ENCODE measurements around the gene HAUS7.

The HAUS7 gene

GRCh38 chrX:153495362-153495751, 25.0 kb upstream of the HAUS7 start:
- no peak overlapping the region for H3K4me2 ChIP-seq
- H3K27ac ChIP-seq = no peak overlapping the region
- H2AFZ ChIP-seq (ENCODE audit: low read depth) = no peak overlapping the region
- H3K4me3 ChIP-seq (IDR thresholded peaks at IDR 0.05; ENCODE audit: insufficient read depth, low read depth, low read length) = no peak overlapping the region
- TF ChIP-seq, protein P1, sequence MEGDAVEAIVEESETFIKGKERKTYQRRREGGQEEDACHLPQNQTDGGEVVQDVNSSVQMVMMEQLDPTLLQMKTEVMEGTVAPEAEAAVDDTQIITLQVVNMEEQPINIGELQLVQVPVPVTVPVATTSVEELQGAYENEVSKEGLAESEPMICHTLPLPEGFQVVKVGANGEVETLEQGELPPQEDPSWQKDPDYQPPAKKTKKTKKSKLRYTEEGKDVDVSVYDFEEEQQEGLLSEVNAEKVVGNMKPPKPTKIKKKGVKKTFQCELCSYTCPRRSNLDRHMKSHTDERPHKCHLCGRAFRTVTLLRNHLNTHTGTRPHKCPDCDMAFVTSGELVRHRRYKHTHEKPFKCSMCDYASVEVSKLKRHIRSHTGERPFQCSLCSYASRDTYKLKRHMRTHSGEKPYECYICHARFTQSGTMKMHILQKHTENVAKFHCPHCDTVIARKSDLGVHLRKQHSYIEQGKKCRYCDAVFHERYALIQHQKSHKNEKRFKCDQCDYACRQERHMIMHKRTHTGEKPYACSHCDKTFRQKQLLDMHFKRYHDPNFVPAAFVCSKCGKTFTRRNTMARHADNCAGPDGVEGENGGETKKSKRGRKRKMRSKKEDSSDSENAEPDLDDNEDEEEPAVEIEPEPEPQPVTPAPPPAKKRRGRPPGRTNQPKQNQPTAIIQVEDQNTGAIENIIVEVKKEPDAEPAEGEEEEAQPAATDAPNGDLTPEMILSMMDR (conservative IDR thresholded peaks at IDR 0.05; ENCODE audit: low read depth, low read length) = no peak
- H3K79me2 ChIP-seq (ENCODE audit: insufficient read depth, low read depth) = no peaks in the 10 kb centered on the region
- no peak overlapping the region for H3K9ac ChIP-seq
- H3K27me3 ChIP-seq (ENCODE audit: insufficient read depth, low read depth) = peaks cover 16% of the 10 kb centered on the region; the same call in 1 of the 2 replicates
- H3K4me1 ChIP-seq (ENCODE audit: low read depth, poor library complexity, severe bottlenecking) = no peaks in the 10 kb centered on the region
- no peaks in the 10 kb centered on the region for H4K20me1 ChIP-seq (ENCODE audit: insufficient read depth)
- no peaks in the 10 kb centered on the region for H3K36me3 ChIP-seq (ENCODE audit: insufficient read depth)

GRCh38 chrX:153494541-153495361, 24.4 kb upstream of the HAUS7 start, which contains the start of gene BGN:
TSS of gene BGN (plus strand) at chrX:153494980. CDS start at chrX:153504632, 9,652 bp downstream.
- TF ChIP-seq, protein P1 (conservative IDR thresholded peaks at IDR 0.05; ENCODE audit: low read depth, low read length) = no peak
- no peaks in the 10 kb centered on the region for H4K20me1 ChIP-seq (ENCODE audit: insufficient read depth)
- H3K4me1 ChIP-seq (ENCODE audit: low read depth, poor library complexity, severe bottlenecking) = no peaks in the 10 kb centered on the region
- no peak within 1 kb of the TSS for H2AFZ ChIP-seq (ENCODE audit: low read depth)
- H3K79me2 ChIP-seq (ENCODE audit: insufficient read depth, low read depth) = no peaks in the 10 kb centered on the region
- H3K4me3 ChIP-seq (IDR thresholded peaks at IDR 0.05; ENCODE audit: insufficient read depth, low read depth, low read length) = no peak within 1 kb of the TSS
- no peak within 1 kb of the TSS for H3K9ac ChIP-seq
- H3K27me3 ChIP-seq (ENCODE audit: insufficient read depth, low read depth) = peaks cover 15% of the 10 kb centered on the region; the same call in 1 of the 2 replicates
- H3K4me2 ChIP-seq = no peak within 1 kb of the TSS
- no peak within 1 kb of the TSS for H3K27ac ChIP-seq
- no peaks in the 10 kb centered on the region for H3K36me3 ChIP-seq (ENCODE audit: insufficient read depth)

- TF ChIP-seq, protein P1 (conservative IDR thresholded peaks at IDR 0.05; ENCODE audit: low read depth, low read length) = no peak
- Histone ChIP-seq H3K4me1 (ENCODE audit: low read depth, poor library complexity, severe bottlenecking) (no peaks in the 10 kb centered on the region), H3K36me3 (ENCODE audit: insufficient read depth) (no peaks in the 10 kb centered on the region), H3K4me2 (no peak overlapping the region), H4K20me1 (ENCODE audit: insufficient read depth) (no peaks in the 10 kb centered on the region), H3K4me3 (IDR thresholded peaks at IDR 0.05; ENCODE audit: insufficient read depth, low read depth, low read length) (no peak overlapping the region), H2AFZ (ENCODE audit: low read depth) (no peak overlapping the region), H3K79me2 (ENCODE audit: insufficient read depth, low read depth) (no peaks in the 10 kb centered on the region), H3K9ac (no peak overlapping the region), H3K27ac (no peak overlapping the region), H3K27me3 (ENCODE audit: insufficient read depth, low read depth) (peaks cover 15% of the 10 kb centered on the region; the same call in 1 of the 2 replicates)
These were observed 23.7 kb upstream of the HAUS7 start for GRCh38 chrX:153494061-153494460.

GRCh38 chrX:153493085-153493484, 22.7 kb upstream of the HAUS7 start:
- Histone ChIP-seq H2AFZ (ENCODE audit: low read depth) (no peak overlapping the region), H3K4me2 (no peak overlapping the region), H3K27me3 (ENCODE audit: insufficient read depth, low read depth) (peaks cover 15% of the 10 kb centered on the region; the same call in 1 of the 2 replicates), H4K20me1 (ENCODE audit: insufficient read depth) (no peaks in the 10 kb centered on the region), H3K9ac (no peak overlapping the region), H3K4me3 (IDR thresholded peaks at IDR 0.05; ENCODE audit: insufficient read depth, low read depth, low read length) (no peak overlapping the region), H3K4me1 (ENCODE audit: low read depth, poor library complexity, severe bottlenecking) (no peaks in the 10 kb centered on the region), H3K36me3 (ENCODE audit: insufficient read depth) (no peaks in the 10 kb centered on the region), H3K79me2 (ENCODE audit: insufficient read depth, low read depth) (no peaks in the 10 kb centered on the region), H3K27ac (no peak overlapping the region)
- TF ChIP-seq, protein P1 (conservative IDR thresholded peaks at IDR 0.05; ENCODE audit: low read depth, low read length) = no peak

Data from KMS-11 (cell line).